ENCODE results near the gene ENOSF1.
"Not testable (repeated sequence)": the region's sequence is repeated elsewhere in the genome, so short reads cannot be mapped to it uniquely, and the experiment has no call there.

Gene ENOSF1, protein sequence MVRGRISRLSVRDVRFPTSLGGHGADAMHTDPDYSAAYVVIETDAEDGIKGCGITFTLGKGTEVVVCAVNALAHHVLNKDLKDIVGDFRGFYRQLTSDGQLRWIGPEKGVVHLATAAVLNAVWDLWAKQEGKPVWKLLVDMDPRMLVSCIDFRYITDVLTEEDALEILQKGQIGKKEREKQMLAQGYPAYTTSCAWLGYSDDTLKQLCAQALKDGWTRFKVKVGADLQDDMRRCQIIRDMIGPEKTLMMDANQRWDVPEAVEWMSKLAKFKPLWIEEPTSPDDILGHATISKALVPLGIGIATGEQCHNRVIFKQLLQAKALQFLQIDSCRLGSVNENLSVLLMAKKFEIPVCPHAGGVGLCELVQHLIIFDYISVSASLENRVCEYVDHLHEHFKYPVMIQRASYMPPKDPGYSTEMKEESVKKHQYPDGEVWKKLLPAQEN

GRCh38 chr18:712401-713134 is at the start of gene ENOSF1:
Gene ENOSF1, minus strand, starts transcription at chr18:712630. Its CDS starts 43 bp downstream, at chr18:712587.
- peak; percentile 62 to 68 for DNase-seq (ENCODE audit: low read depth in 2 of 2, low spot score in 1 of 2)

- DNase-seq (ENCODE audit: low read depth in 2 of 2, low spot score in 1 of 2): not testable (repeated sequence)
Measured at GRCh38 chr18:759864-760263, 47.4 kb upstream of the ENOSF1 start.

DNA sequence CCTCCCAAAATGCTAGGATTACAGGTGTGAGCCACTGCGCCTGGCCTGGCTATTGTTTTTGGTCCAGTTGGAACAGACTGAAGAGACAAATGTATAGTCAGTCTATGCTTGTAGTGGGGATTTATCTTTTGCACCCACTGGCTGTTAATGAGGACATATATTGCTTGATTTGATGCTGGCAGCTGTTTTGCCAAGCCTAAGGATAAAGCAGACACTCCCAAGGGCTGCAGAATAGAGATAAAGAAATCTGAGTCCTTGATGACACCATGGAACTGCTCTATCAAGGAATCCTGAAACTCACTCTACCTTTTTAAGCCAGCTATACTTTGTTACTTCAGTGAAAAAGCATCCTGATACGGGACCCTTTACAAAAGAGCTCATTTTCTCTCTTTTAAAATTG is 43.1 kb upstream of the ENOSF1 start:
- DNase-seq (ENCODE audit: low read depth in 2 of 2, low spot score in 1 of 2): no peak

- no peak for DNase-seq (ENCODE audit: low read depth in 2 of 2, low spot score in 1 of 2)
Measured at GRCh38 chr18:754656-755055, 42.2 kb upstream of the ENOSF1 start.

GRCh38 chr18:750456-750855 is 38.0 kb upstream of the ENOSF1 start:
- no peak for DNase-seq (ENCODE audit: low read depth in 2 of 2, low spot score in 1 of 2)

DNA sequence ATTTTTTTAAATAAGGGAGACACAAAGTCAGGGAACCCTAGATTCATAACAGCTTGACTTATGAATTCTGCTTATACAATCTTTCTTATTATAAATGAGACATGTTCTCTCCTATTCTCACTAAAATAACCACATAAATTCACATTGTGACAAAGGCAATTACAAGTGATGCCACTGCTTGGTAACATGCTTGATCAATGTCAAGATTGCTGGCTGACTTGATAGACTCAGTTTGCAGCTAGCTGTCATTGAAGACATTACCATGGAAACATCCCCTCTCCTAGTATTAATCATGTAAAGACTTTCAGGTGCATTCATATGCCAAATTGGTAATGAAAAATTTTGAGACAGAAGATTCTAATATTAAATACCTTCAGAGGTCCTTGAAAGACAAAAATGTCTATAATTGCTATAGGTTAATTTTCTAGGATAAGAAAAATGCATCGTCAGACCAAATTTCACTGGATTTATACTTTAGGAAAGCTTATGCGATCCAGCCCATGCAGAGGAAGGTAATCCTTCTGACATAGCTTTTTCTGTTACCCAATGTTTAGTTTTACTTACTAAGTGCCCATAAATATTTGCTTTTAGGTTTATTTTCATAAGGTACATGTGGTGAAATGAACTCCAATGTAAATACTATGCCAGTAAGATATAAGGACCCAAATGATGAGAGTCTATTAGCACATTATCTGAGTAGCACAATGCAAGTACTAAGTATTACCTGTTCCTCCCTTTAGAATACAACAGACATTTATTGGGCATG is 32.6 kb upstream of the ENOSF1 start:
- no peak for DNase-seq (ENCODE audit: low read depth in 2 of 2, low spot score in 1 of 2)

DNA sequence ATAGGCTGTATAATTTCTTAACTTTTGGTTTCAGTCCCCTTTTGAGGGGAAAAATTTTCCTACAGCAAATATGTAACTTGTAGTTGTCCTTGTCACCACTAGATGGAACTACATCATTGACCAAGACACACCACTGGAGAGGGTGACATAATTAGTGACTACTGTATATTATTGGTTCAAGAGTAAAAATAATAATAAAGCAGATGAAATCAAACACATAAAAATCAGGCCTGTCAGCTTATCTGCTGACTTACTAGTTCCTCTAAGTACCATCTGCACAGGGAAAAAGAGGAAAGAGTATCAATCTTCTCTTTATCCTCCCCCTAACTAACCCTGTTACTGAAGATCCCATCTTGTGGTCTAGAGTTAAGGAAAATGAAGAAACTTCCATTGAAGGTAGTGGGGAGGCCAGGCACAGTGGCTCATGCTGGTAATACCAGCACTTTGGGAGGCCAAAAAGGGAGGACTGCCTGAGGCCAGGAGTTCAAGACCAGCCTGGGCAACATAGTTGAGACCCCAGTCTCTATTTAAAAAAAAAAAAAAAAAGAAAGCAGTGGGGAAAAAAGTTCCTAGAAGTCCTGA is 29.6 kb upstream of the ENOSF1 start:
- no peak for DNase-seq (ENCODE audit: low read depth in 2 of 2, low spot score in 1 of 2)

DNA sequence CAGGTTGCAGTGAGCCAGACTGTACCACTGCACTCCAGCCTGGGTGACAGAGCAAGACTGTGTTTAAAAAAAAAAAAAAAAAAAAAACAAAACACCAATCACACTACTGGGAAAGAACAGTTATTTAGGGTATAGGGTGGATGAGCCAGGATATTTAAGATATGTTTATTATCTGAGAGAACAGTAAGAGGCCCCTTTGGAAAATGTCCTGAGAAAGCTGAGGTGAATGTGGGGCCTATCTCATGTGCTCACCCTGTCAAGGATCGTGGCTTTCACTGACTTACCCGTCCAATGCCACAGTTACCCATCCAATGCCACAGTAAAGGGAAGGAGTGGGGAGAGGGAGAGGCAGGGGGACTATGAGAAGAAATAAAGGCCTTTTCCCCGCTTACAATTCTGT is 19.9 kb upstream of the ENOSF1 start:
- DNase-seq (ENCODE audit: low read depth in 2 of 2, low spot score in 1 of 2): no peak

DNA sequence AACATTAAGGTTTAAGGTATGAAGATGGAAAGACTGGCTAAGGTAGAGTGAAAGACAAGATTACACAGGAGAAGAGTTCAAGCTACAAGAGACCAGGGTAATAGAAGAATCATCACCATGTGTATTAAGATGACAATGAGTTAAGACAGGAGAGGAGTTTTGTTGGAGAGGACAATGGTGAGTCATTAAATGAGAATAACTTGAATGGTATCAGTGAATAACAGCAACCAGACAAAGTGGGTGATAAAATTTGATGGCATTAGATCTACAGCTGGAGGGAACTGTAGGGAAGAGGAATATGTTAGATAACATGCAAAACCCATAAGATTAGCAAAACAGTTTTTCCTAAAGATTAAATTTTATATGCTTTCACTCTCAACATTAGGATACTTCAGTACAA is 18.8 kb upstream of the ENOSF1 start:
- DNase-seq (ENCODE audit: low read depth in 2 of 2, low spot score in 1 of 2): no peak

GRCh38 chr18:730692-731091 is 18.3 kb upstream of the ENOSF1 start:
- DNase-seq (ENCODE audit: low read depth in 2 of 2, low spot score in 1 of 2): no peak

DNA sequence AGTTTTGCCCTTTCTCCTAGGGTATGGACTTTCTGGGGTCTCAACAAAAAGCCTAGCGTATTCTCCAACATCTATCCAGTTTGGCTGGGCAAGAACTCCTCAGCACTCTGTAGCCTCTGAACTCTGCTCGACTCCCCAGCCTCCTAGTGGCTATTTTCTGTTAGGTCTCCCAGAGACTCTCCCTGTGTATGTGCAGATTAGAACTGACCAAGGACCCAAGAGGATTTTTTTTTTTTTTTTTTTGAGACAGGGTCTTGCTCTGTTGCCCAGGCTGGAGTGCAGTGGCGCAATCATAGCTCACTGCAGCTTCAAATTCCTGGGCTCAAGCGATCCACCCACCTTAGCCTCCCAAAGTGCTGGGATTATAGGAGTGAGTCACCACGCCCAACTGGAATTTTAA is 17.7 kb upstream of the ENOSF1 start:
- not testable (repeated sequence) for DNase-seq (ENCODE audit: low read depth in 2 of 2, low spot score in 1 of 2)

- no peak for DNase-seq (ENCODE audit: low read depth in 2 of 2, low spot score in 1 of 2)
Measured at GRCh38 chr18:725646-726045, 13.2 kb upstream of the ENOSF1 start.

DNA sequence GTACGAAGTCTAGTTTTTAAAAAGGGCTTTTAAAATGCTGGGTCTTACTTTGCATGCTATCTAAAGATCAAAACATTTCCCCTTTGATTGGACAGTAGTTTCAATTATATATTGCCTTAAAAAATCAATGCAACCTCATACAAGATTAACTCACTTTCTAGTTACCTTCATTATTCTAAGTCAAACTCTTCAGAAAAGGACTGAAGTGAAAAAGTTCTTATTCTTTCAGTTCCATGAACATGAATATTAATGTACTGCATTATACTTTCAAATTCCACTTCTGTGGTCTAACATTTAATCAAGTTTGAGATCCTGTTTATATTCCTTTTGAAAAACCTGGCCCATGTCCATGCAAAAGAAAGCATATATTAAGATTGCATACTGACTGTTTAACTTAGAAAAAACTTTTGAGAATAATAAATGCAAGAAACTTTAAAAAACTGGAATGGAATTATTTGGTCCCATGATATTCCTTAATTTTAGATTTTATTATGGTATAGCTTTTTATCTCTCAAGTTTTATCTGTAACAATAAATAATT is 11.2 kb upstream of the ENOSF1 start:
- DNase-seq (ENCODE audit: low read depth in 2 of 2, low spot score in 1 of 2): no peak

- DNase-seq (ENCODE audit: low read depth in 2 of 2, low spot score in 1 of 2): no peak
Measured at GRCh38 chr18:717003-717402, 4.6 kb upstream of the ENOSF1 start.

GRCh38 chr18:715626-716025 is 3.2 kb upstream of the ENOSF1 start:
- DNase-seq (ENCODE audit: low read depth in 2 of 2, low spot score in 1 of 2): no peak

GRCh38 chr18:713135-713490 is 683 bp upstream of the ENOSF1 start:
- no peak for DNase-seq (ENCODE audit: low read depth in 2 of 2, low spot score in 1 of 2)

GRCh38 chr18:711657-712400 is 601 bp downstream of the ENOSF1 start:
- peak; percentile 49 to 54 for DNase-seq (ENCODE audit: low read depth in 2 of 2, low spot score in 1 of 2)

- DNase-seq (ENCODE audit: low read depth in 2 of 2, low spot score in 1 of 2): no peak
Measured at GRCh38 chr18:711310-711656, 1.1 kb downstream of the ENOSF1 start.

GRCh38 chr18:710418-711300 is 1.8 kb downstream of the ENOSF1 start:
- DNase-seq (ENCODE audit: low read depth in 2 of 2, low spot score in 1 of 2): no peak

DNA sequence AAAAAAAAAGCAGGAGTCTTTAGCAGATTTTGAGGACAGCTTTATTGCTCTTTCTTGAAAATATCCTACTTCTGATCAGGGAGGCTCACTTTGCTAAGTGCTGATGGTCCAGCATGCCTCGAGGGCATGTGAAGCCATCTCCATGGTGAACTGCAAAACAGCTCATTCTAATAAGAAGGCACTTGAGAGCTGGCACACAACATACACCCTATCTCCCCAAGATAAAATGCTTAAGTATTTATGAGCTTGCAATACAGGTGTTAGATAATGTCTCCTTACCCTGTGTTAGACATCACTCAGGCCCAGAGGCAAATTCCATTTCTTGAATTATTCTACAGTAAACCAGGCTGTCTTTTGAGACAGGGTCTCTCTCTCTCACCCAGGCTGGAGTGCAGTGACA is 2.7 kb downstream of the ENOSF1 start:
- no peak for DNase-seq (ENCODE audit: low read depth in 2 of 2, low spot score in 1 of 2)
